HepG2 (cell line): ENCODE results near the gene NYNRIN. TPM values are rescaled to one million over a fixed set of nuclear protein-coding genes. Genes with fewer than 3 reads are reported as not detected.

ENCODE experiments used
- ATAC-seq: fragments of 200-7000 bp; cut with Tn5 transposase; 3 replicates; pipeline ENCODE4 v1.9.1; 2020; ENCODE audit warnings: mild to moderate bottlenecking, moderate library complexity
- BruUV-seq: library from RNA; stranded (reverse); fragments of 400-500 nt; replicated peaks from 2 replicates; lab custom pipeline; 2021; lab: Mats Ljungman, UMichigan
- CTCF ChIA-PET: fragments of 300-600 bp; formaldehyde crosslinking; extraction: SDS; loops from one replicate; lab custom pipeline; 2021; ENCODE audit warnings: low total read pairs, inconsistent platforms, low intra/inter-chr PET ratio; lab: Yijun Ruan, JAX
- POLR2A ChIA-PET: fragments of 350-600 bp; sonication (Branson Sonifier 250); formaldehyde crosslinking; loops from one replicate; lab custom pipeline; 2020; ENCODE audit warnings: antibody characterized with exemption, inconsistent platforms; lab: Yijun Ruan, JAX
- DNase-seq: peaks from one replicate; pipeline ENCODE4 v3.0.0-alpha.2; 2015; ENCODE audit warnings: low spot score
- FAIRE-seq: peaks from 3 replicates; lab custom pipeline; 2011; peaks lifted over from hg19 to GRCh38; lab: Jason Lieb, UNC
- H2AFZ ChIP-seq: one replicate; pipeline ENCODE4 v1.6.1; 2011; ENCODE audit warnings: low read length, inconsistent platforms
- H3K27ac ChIP-seq: fragments of 300-600 bp; 3 replicates; pipeline ENCODE4 v1.8.0; 2011; ENCODE audit warnings: mixed run types, mild to moderate bottlenecking, mixed read lengths, low read length, inconsistent platforms; ENCODE audit not compliant: insufficient read depth; ENCODE audit errors: extremely low read length
- H3K27me3 ChIP-seq, 2 experiments: fragments of 200-600 bp in 1 of 2; 2 replicates in 1 of 2; 3 replicates in 1 of 2; pipeline versions ENCODE4 v1.6.0 to v1.8.0; 2011; ENCODE audit warnings: low read length in 2 of 2, mild to moderate bottlenecking in 2 of 2, moderate library complexity in 2 of 2, inconsistent platforms in 1 of 2; ENCODE audit not compliant: insufficient read depth in 2 of 2, control insufficient read depth in 1 of 2
- H3K36me3 ChIP-seq, 2 experiments: fragments of 200-600 bp in 1 of 2; replicated peaks in 1 of 2; 2 replicates in 1 of 2; 3 replicates in 1 of 2; pipeline versions ENCODE4 v1.5.1 to v1.8.0; 2011; ENCODE audit warnings: low read length in 2 of 2, inconsistent platforms in 1 of 2; ENCODE audit not compliant: insufficient read depth in 2 of 2, control insufficient read depth in 1 of 2
- H3K4me1 ChIP-seq: 2 replicates; pipeline ENCODE4 v1.5.1; 2012; ENCODE audit warnings: low read length, inconsistent platforms; ENCODE audit not compliant: insufficient read depth
- H3K4me2 ChIP-seq: 2 replicates; pipeline ENCODE4 v1.6.0; 2011; ENCODE audit warnings: low read depth, low read length, inconsistent platforms
- H3K4me3 ChIP-seq, 3 experiments: fragments of 200-600 bp in 1 of 3; sonication (generic), shearing (Covaris generic) in 1 of 3; replicated peaks in 1 of 3; 2 replicates each; pipeline ENCODE4 v1.5.1; 2011 to 2016; ENCODE audit warnings: low read length in 3 of 3, inconsistent platforms in 2 of 3, low read depth in 2 of 3, mild to moderate bottlenecking in 2 of 3, control low read depth in 1 of 3, mixed read lengths in 1 of 3; ENCODE audit not compliant: insufficient read depth in 1 of 3
- H3K79me2 ChIP-seq: one replicate; pipeline ENCODE4 v1.6.1; 2011; ENCODE audit warnings: low read length, inconsistent platforms; ENCODE audit not compliant: insufficient read depth
- H3K9ac ChIP-seq: 2 replicates; pipeline ENCODE4 v1.6.0; 2011; ENCODE audit warnings: mild to moderate bottlenecking, low read depth, low read length, inconsistent platforms; ENCODE audit not compliant: insufficient read depth
- H3K9me3 ChIP-seq: 2 replicates; pipeline ENCODE4 v1.5.1; 2012; ENCODE audit warnings: mild to moderate bottlenecking, low read length
- H4K20me1 ChIP-seq: 2 replicates; pipeline ENCODE4 v1.6.0; 2011; ENCODE audit warnings: inconsistent platforms, mild to moderate bottlenecking, low read length, moderate library complexity; ENCODE audit not compliant: insufficient read depth
- DMTF1 ChIP-seq: sonication (generic); formaldehyde crosslinking; IDR thresholded peaks from 2 replicates; pipeline ENCODE4 v1.4.0; 2020; ENCODE audit warnings: mild to moderate bottlenecking, missing genetic modification reagents
- EP300 ChIP-seq, 3 experiments: sonication (generic) in 1 of 3; formaldehyde crosslinking in 1 of 3; IDR thresholded peaks; 2 replicates each; pipeline versions ENCODE4 v1.5.1 to v1.6.1; 2011 to 2020; ENCODE audit warnings: low read depth in 2 of 3, low read length in 2 of 3, borderline replicate concordance in 1 of 3, improper control_type of control experiment in 1 of 3, mild to moderate bottlenecking in 1 of 3, missing genetic modification reagents in 1 of 3, moderate library complexity in 1 of 3
- MTA1 ChIP-seq: sonication (generic); formaldehyde crosslinking; IDR thresholded peaks from 2 replicates; pipeline ENCODE4 v1.4.0; 2020; ENCODE audit warnings: missing genetic modification reagents, mild to moderate bottlenecking, borderline replicate concordance
- RNF219 ChIP-seq: sonication (generic); formaldehyde crosslinking; IDR thresholded peaks from 2 replicates; pipeline ENCODE4 v1.5.0; 2020; ENCODE audit warnings: mild to moderate bottlenecking, missing genetic modification reagents
- ZBTB7A ChIP-seq: sonication (generic); formaldehyde crosslinking; IDR thresholded peaks from 2 replicates; pipeline ENCODE4 v1.8.0; 2022; ENCODE audit warnings: mild to moderate bottlenecking, missing genetic modification reagents
- ZFP36 ChIP-seq: fragments of 150-350 bp; IDR thresholded peaks from 2 replicates; pipeline ENCODE4 v1.6.1; 2018; ENCODE audit warnings: borderline replicate concordance, low read length, low read depth; ENCODE audit not compliant: partially characterized antibody
- ZMYM4 ChIP-seq: sonication (generic); formaldehyde crosslinking; IDR thresholded peaks from 2 replicates; pipeline ENCODE4 v1.8.1; 2023; ENCODE audit warnings: mild to moderate bottlenecking, missing genetic modification reagents
- ZNF570 ChIP-seq: sonication (generic); formaldehyde crosslinking; IDR thresholded peaks from 2 replicates; pipeline ENCODE4 v1.4.0; 2020; ENCODE audit warnings: mild to moderate bottlenecking, missing genetic modification reagents, borderline replicate concordance
- ZSCAN12 ChIP-seq: sonication (generic); formaldehyde crosslinking; IDR thresholded peaks from 2 replicates; pipeline ENCODE4 v1.9.0; 2021; ENCODE audit warnings: mild to moderate bottlenecking, missing genetic modification reagents
- ZUFSP ChIP-seq: sonication (generic); formaldehyde crosslinking; IDR thresholded peaks from 2 replicates; pipeline ENCODE4 v1.9.0; 2021; ENCODE audit warnings: missing genetic modification reagents, mild to moderate bottlenecking, borderline replicate concordance
- WGBS: methylation state at CpG from one replicate; pipeline ENCODE4 v1.1.6; 2017; ENCODE audit warnings: low lambda C conversion rate; 5-methylcytosine and 5-hydroxymethylcytosine counted together
- in situ Hi-C: cut with HindIII; loops from 2 replicates; pipeline ENCODE4 v1.10.0; 2017; ENCODE audit warnings: low pct_unique_long_range_greater_than_20kb; ENCODE audit not compliant: extremely low pct_ligation_motif_present
- intact Hi-C: fragments of 100-400 bp; cut with micrococcal nuclease; formaldehyde crosslinking; loops from one replicate; pipeline ENCODE4 v1.10.0; 2022; ENCODE audit not compliant: unreplicated experiment
- polyA plus RNA-seq, 8 experiments: library from polyadenylated mRNA; depleted of rRNA in 3 of 8; stranded (reverse) in 7 of 8; unstranded in 1 of 8; fragments of >200 nt; fragmentation: Illumina TruSeq in 4 of 8; extraction: Trizol in 4 of 8; gene quantifications; 2 replicates each; pipeline versions ENCODE4 v1.2.1 to v1.2.3, GENCODE V29; 2011 to 2016; ENCODE audit warnings: low read depth in 4 of 8, missing spikeins in 1 of 8, mixed read lengths in 1 of 8; ENCODE audit not compliant: insufficient read depth in 1 of 8
- total RNA-seq, 5 experiments: library from RNA; depleted of rRNA; stranded (reverse); fragments of >200 nt; fragmentation: Illumina TruSeq; extraction: Trizol; gene quantifications; 2 replicates each; pipeline ENCODE4 v1.2.3, GENCODE V29; 2016; ENCODE audit warnings: low read depth in 1 of 5
- TF ChIP-seq, protein P1 (sequence below): sonication (generic); formaldehyde crosslinking; IDR thresholded peaks from 2 replicates; pipeline ENCODE4 v1.8.1; 2023; ENCODE audit warnings: mild to moderate bottlenecking, missing genetic modification reagents

The NYNRIN gene
- total and polyA plus RNA-seq, 2 of the 13 experiments (the other 11 are each of a cell fraction or from before 2014, with no cell fraction given): 0.63 to 1.1 TPM

DNA sequence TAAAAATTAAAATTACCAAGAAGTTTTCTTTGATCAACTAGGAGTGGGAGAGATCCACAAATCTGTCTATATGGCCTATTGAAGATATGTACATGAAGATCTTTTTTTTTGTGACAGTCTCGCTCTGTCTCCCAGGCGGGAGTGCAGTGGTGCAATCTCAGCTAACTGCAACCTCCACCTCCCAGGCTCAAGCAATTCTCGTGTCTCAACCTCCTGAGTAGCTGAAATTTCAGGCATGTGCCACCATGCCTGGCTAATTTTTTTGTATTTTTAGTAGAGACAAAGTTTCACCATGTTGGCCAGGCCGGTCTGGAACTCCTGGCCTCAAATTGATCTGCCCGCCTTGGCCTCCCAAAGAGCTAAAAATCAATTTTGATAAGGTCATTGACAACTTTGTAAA lies 35.4 kb upstream of the NYNRIN start:
- TF ChIP-seq ZNF570 (CRISPR knock-in tag): no peak
- TF ChIP-seq RNF219 (CRISPR knock-in tag): no peak
- no peak for TF ChIP-seq ZBTB7A
- TF ChIP-seq MTA1: no peak
- no peak for TF ChIP-seq ZMYM4
- no peak for TF ChIP-seq DMTF1 (CRISPR knock-in tag)
- TF ChIP-seq EP300 (IDR thresholded peaks at IDR 0.05; ENCODE audit: low read depth in 2 of 2, low read length in 2 of 2): no peak
- no peak for TF ChIP-seq EP300 (CRISPR knock-in tag; IDR thresholded peaks at IDR 0.05; ENCODE audit: borderline replicate concordance)
- TF ChIP-seq ZFP36: no peak
- TF ChIP-seq ZSCAN12: no peak
- TF ChIP-seq, protein P1, sequence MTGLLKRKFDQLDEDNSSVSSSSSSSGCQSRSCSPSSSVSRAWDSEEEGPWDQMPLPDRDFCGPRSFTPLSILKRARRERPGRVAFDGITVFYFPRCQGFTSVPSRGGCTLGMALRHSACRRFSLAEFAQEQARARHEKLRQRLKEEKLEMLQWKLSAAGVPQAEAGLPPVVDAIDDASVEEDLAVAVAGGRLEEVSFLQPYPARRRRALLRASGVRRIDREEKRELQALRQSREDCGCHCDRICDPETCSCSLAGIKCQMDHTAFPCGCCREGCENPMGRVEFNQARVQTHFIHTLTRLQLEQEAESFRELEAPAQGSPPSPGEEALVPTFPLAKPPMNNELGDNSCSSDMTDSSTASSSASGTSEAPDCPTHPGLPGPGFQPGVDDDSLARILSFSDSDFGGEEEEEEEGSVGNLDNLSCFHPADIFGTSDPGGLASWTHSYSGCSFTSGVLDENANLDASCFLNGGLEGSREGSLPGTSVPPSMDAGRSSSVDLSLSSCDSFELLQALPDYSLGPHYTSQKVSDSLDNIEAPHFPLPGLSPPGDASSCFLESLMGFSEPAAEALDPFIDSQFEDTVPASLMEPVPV: no peak
- no peak for TF ChIP-seq ZUFSP (CRISPR knock-in tag)
- Histone ChIP-seq H3K9ac (no peak overlapping the region), H3K4me2 (no peak overlapping the region), H3K9me3 (no peaks in the 10 kb centered on the region), H4K20me1 (no peaks in the 10 kb centered on the region), H3K36me3 (no peaks in the 10 kb centered on the region), H3K4me3 (no peak overlapping the region), H3K4me1 (peaks cover 26% of the 10 kb centered on the region), H3K27me3 (peaks cover 6 to 23% of the 10 kb centered on the region in 2 experiments), H3K27ac (no peak overlapping the region), H2AFZ (no peak overlapping the region), H3K79me2 (no peaks in the 10 kb centered on the region)
- 27% methylated on average over 5 of the region's 5 CpGs for WGBS
- FAIRE-seq: no peak
- intact Hi-C loops: no loop called here
- in situ Hi-C loops: no loop called here
- CTCF ChIA-PET: interaction anchor here (7.9 kb wide), 1 partner anchor 70 kb away, joined by 295 read pairs; the partner anchor contains the start of genes CBLN3 and KHNYN
- POLR2A ChIA-PET: interaction anchor here (2.8 kb wide), 1 partner anchor 68 kb away, joined by 14 read pairs; no protein-coding TSS in a partner anchor
- ATAC-seq: no peak
- DNase-seq: no peak
- BruUV-seq: no TSS peak
